Esophagus squamous epithelium (tissue), 5 donors: ENCODE data around the gene UBE2C. TPM values are rescaled to one million over a fixed set of nuclear protein-coding genes. Genes with fewer than 3 reads are reported as not detected.
A peak's percentile ranks its signal among the peaks of the same experiment; 100 is the strongest.

Experiments
- DNase-seq: peaks from one replicate; lab custom pipeline; 2025; lab: John Stamatoyannopoulos, UW
- H3K27ac ChIP-seq, 4 donors: fragments of 200-600 bp; sonication (generic); one replicate each; pipeline ENCODE4 v1.5.1; 2016 to 2019; ENCODE audit warnings: mild to moderate bottlenecking in 1 of 4
- H3K27me3 ChIP-seq, 4 donors: fragments of 200-600 bp; sonication (generic); 1 replicate in 3 of 4; 2 replicates in 1 of 4; pipeline versions ENCODE4 v1.5.1 to v1.6.0; 2017 to 2021; ENCODE audit warnings: antibody characterized with exemption in 1 of 4
- H3K36me3 ChIP-seq, 3 donors: fragments of 200-600 bp; sonication (generic); one replicate each; pipeline ENCODE4 v1.5.1; 2016 to 2019
- H3K4me1 ChIP-seq, 3 donors: fragments of 200-600 bp; sonication (generic); one replicate each; pipeline ENCODE4 v1.5.1; 2017 to 2019
- H3K4me3 ChIP-seq, 4 donors: fragments of 200-600 bp; sonication (generic); 1 replicate in 3 of 4; 2 replicates in 1 of 4; pipeline ENCODE4 v1.5.1; 2016 to 2019; ENCODE audit warnings: mild to moderate bottlenecking in 2 of 4, moderate library complexity in 1 of 4
- H3K9me3 ChIP-seq, 3 donors: fragments of 200-600 bp; sonication (generic); one replicate each; pipeline ENCODE4 v1.5.1; 2016 to 2019
- CTCF ChIP-seq, 6 experiments: fragments of 450-650 bp in 4 of 6; fragments of 200-600 bp in 2 of 6; sonication (generic) in 2 of 6; IDR thresholded peaks; one replicate each; pipeline ENCODE4 v1.5.1; 2016 to 2019; ENCODE audit warnings: antibody characterized with exemption in 6 of 6, mild to moderate bottlenecking in 4 of 6, moderate library complexity in 4 of 6
- POLR2A ChIP-seq, 4 donors: fragments of 450-650 bp; IDR thresholded peaks; one replicate each; pipeline ENCODE4 v1.6.1; 2017; ENCODE audit warnings: antibody characterized with exemption in 4 of 4, mild to moderate bottlenecking in 4 of 4, moderate library complexity in 3 of 4
- WGBS, 2 donors: methylation state at CpG; one replicate each; pipeline ENCODE4 v1.1.5; 2018; 5-methylcytosine and 5-hydroxymethylcytosine counted together
- intact Hi-C: fragments of 100-400 bp; cut with DNase I; formaldehyde crosslinking; loops from one replicate; pipeline ENCODE4 v1.15.0; 2022
- total RNA-seq, 4 donors: library from RNA; depleted of rRNA; stranded (reverse); fragments of >200 nt; gene quantifications; one replicate each; pipeline ENCODE4 v1.1.0, GENCODE V29; 2016
- donor health status: DM: yes; HTN: yes; CAD: no.

The UBE2C gene
- total RNA-seq, 4 donors from 2014 or later, result 17.4 to 54.4 (median 31.2) TPM

- Histone ChIP-seq H3K27me3 (no peaks in the 10 kb centered on the region), H3K4me3 (peak overlapping the region in 3 of 4 donors; percentile 58 to 85 (median 71)), H3K4me1 (peaks cover 30 to 55% (median 33%) of the 10 kb centered on the region in 3 donors), H3K9me3 (no peaks in the 10 kb centered on the region), H3K27ac (peak overlapping the region; percentile 88 to 95 (median 91)), H3K36me3 (peaks cover 0 to 36% (median 3%) of the 10 kb centered on the region in 3 donors)
- TF ChIP-seq CTCF (IDR thresholded peaks at IDR 0.05), result peak in 2 of 6 experiments; percentile 15 to 21
- no peak for TF ChIP-seq POLR2A (IDR thresholded peaks at IDR 0.05)
- WGBS, 2 donors, result 58 to 74% methylated on average over 3 of the region's 3 CpGs
- intact Hi-C loops, result no loop called here
- DNase-seq, result no peak
These were observed 22.9 kb downstream of the UBE2C start for GRCh38 chr20:45835329-45835765.

GRCh38 chr20:45835825-45836224 is 23.4 kb downstream of the UBE2C start:
- TF ChIP-seq CTCF (IDR thresholded peaks at IDR 0.05) (no peak), POLR2A (IDR thresholded peaks at IDR 0.05) (no peak)
- Histone ChIP-seq H3K4me3 (peak overlapping the region in 3 of 4 donors; percentile 58 to 85 (median 71)), H3K9me3 (no peaks in the 10 kb centered on the region), H3K27me3 (no peaks in the 10 kb centered on the region), H3K36me3 (peaks cover 4 to 41% (median 8%) of the 10 kb centered on the region in 3 donors), H3K27ac (peak overlapping the region; percentile 88 to 95 (median 91)), H3K4me1 (peaks cover 30 to 58% (median 33%) of the 10 kb centered on the region in 3 donors)
- intact Hi-C loops, result no loop called here
- WGBS, 2 donors, result 40 to 43% methylated on average over 2 to 3 of the region's 5 CpGs
- DNase-seq, result no peak

- DNase-seq, result no peak
- no peaks in the 10 kb centered on the region for H3K9me3 ChIP-seq
- peaks cover 7 to 51% (median 9%) of the 10 kb centered on the region in 3 donors for H3K36me3 ChIP-seq
- peaks cover 30 to 67% (median 33%) of the 10 kb centered on the region in 3 donors for H3K4me1 ChIP-seq
- H3K27ac ChIP-seq, result peak overlapping the region in 3 of 4 donors; percentile 14 to 88 (median 58)
- intact Hi-C loops, result no loop called here
- 0 to 86% methylated on average over 1 of the region's 1 CpG for WGBS, 2 donors
- H3K4me3 ChIP-seq, result peak overlapping the region in 1 of 4 donors; percentile 30
- TF ChIP-seq CTCF (IDR thresholded peaks at IDR 0.05) (no peak), POLR2A (IDR thresholded peaks at IDR 0.05) (no peak)
- H3K27me3 ChIP-seq, result no peaks in the 10 kb centered on the region
These were observed 24.4 kb downstream of the UBE2C start for GRCh38 chr20:45836841-45837240.

GRCh38 chr20:45840700-45841198 is 28.3 kb downstream of the UBE2C start:
- H3K9me3 ChIP-seq, result no peaks in the 10 kb centered on the region
- H3K36me3 ChIP-seq, result peaks cover 22 to 90% (median 23%) of the 10 kb centered on the region in 3 donors
- H3K4me3 ChIP-seq, result no peak overlapping the region
- no peaks in the 10 kb centered on the region for H3K27me3 ChIP-seq
- no peak for DNase-seq
- 87 to 93% methylated on average over 11 to 14 of the region's 25 CpGs for WGBS, 2 donors
- TF ChIP-seq POLR2A (IDR thresholded peaks at IDR 0.05) (no peak), CTCF (IDR thresholded peaks at IDR 0.05) (no peak)
- intact Hi-C loops, result no loop called here
- peak overlapping the region in 1 of 4 donors; percentile 5 for H3K27ac ChIP-seq
- H3K4me1 ChIP-seq, result peaks cover 3 to 55% (median 9%) of the 10 kb centered on the region in 3 donors

GRCh38 chr20:45841407-45842129 is 29.1 kb downstream of the UBE2C start:
- 91% methylated on average over 7 to 9 of the region's 10 CpGs for WGBS, 2 donors
- TF ChIP-seq CTCF (IDR thresholded peaks at IDR 0.05) (no peak), POLR2A (IDR thresholded peaks at IDR 0.05) (no peak)
- intact Hi-C loops, result no loop called here
- peaks cover 22 to 98% (median 28%) of the 10 kb centered on the region in 3 donors for H3K36me3 ChIP-seq
- H3K4me3 ChIP-seq, result no peak overlapping the region
- peaks cover 0 to 47% (median 5%) of the 10 kb centered on the region in 3 donors for H3K4me1 ChIP-seq
- no peaks in the 10 kb centered on the region for H3K27me3 ChIP-seq
- DNase-seq, result no peak
- peak overlapping the region in 3 of 4 donors; percentile 5 to 59 (median 57) for H3K27ac ChIP-seq
- H3K9me3 ChIP-seq, result no peaks in the 10 kb centered on the region
